GM19328 (cell line): ENCODE data around the gene FAF2.

ENCODE experiments used
- ATAC-seq: cut with Tn5 transposase; IDR thresholded peaks from one replicate; pipeline ENCODE4 v1.9.1; 2021; ENCODE audit warnings: mild to moderate bottlenecking, moderate library complexity; ENCODE audit not compliant: unreplicated experiment

FAF2 gene

DNA sequence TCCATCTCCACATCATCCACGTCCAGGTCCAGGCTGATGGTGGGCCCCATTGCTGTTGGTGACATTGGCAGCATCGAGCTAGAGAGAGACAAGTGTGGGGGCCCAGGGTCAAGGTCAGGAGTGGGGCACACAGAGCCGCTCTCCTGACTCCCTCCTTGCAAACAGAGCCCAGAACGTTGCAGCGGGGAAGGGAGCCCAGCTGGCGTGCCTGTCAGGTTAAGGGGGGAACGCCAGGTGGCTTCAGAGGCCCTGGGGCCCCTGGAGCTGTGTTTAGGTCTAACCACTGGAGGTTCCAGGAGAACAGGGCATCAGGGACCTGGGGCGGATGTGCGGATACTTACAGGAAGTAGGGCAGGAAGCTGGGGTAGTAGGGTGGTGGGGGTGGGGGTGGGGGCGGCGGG, 81.6 kb downstream of the FAF2 start:
- ATAC-seq: no peak

GRCh38 chr5:176530393-176530982, 82.3 kb downstream of the FAF2 start:
- ATAC-seq: no peak

GRCh38 chr5:176530983-176531901, 83.1 kb downstream of the FAF2 start:
- ATAC-seq: no peak

DNA sequence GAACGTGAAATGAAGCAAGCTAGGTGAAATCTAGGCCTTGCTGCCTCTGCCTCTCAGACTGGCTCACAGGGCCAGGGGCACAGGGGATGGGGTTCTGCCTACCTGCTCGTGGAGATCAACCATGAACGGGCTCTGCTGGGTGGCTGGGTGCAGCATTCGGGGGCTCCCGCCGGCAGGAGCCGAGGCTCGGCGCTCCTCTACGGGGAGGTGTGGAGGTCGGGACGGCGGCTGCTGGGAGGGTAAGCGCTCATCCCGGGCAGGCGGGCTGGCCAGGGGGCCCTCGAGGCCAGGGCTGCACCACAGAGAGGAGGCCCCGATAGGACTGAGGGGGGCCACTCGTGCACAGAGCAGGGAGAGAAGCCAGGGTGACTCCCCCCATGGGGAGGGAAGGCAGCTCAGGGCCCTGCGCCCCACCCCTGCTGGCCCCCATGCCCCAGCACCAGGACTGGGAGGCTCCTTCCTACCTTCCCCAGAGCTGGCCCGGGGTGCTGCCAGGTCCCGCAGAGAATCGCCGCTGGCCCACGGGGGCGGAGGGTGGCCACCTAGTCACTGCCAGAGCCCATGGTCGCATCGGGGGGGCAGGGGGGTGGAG, 83.8 kb downstream of the FAF2 start:
- no peak for ATAC-seq

- ATAC-seq: no peak
These were observed 84.6 kb downstream of the FAF2 start for GRCh38 chr5:176532795-176533194.

DNA sequence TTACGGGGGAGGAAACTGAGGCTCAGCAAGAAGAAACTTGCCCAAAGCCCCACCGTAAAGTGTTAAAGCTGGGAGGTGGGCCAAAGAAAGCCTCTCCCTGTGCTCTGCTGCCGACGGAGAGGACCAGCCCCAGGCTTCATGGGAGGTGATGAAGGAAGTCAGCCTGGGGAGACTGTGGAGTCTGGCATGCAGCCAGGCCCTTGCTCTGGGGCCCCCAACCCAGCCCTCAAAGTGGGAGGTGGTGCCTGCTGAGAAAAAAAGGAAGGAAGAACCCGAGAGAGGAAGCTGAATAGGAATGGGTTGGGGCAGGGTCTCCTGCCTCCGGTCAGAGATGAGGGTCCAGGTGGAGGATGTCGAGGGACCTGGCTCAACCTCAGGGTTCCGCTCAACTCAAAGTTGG, 85.2 kb downstream of the FAF2 start:
- ATAC-seq: no peak

DNA sequence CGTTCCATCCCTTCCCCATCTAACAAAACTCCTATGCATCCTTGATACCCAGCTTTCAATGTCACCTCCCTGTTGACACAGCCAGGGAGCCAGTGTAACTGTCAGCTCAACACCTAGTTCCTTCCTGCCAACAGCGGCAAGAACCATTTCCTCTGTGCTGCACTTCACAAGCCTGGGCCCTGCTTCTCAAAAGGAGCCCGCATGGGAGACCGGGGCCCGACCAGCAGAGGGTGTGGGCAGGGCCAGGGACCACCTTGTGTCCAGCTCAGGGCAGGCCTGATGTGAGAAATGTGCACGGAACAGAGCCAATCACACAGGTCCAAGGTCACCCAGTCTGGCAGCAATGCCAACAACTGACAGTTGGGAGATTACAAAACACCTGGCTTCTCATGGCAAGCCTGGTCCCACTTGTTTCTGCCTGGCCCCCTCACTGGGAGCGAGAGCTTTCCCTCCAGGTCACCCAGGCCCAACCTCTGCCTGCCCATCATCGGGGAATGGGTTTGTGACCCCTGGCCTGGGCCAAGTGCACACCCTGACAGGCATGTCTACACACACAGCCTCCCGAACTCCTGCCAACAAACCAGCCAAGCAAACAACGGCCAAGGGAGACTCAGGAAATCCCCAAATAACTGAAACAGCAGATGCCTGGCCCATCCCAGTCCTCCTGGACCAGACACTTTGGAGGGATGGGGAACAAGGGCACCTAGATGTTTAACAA, 85.9 kb downstream of the FAF2 start:
- no peak for ATAC-seq

DNA sequence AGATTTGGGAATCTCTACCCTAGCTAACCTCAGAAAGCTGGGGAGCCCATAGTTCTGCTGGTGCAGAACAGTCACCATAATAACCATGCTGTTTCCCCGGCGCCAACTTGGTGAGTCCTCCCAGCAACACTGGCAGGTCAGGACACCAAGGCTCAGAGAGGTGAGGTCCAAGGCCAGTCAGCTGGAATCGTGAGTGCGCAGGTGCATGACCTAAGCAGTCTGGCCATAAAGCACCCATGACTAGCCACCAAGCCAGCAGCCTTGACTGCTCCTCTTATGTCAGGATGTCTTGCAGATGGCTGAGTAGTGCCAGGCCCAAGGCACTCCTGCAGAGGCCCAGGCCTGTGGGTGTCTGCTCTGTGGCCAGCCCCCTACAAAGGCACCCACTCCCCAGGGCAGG, 86.5 kb downstream of the FAF2 start:
- ATAC-seq: no peak

GRCh38 chr5:176535101-176535663, 87.0 kb downstream of the FAF2 start:
- no peak for ATAC-seq

DNA sequence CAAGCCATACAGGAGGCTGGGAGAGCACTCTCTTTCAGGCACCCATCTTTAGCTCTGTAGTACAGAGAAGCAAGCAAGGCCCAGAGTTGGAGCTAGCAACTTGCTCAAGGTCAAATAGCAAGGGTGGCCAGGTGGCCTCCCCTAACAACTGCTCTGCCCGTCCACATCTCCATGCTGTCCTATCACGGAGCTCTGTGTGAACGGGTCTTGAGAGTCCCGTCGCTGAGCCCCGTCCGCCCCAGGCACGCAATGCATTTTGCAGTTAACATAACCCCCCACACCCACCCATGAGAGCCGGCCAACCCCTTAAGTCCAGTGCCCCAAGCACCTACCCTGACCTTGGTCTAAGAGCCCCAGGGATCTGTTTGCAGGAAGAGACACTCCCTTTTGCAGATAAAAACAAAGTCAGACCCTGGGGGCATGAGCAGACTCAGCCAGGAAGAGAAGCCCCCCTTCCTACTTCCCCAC, 87.5 kb downstream of the FAF2 start:
- no peak for ATAC-seq

DNA sequence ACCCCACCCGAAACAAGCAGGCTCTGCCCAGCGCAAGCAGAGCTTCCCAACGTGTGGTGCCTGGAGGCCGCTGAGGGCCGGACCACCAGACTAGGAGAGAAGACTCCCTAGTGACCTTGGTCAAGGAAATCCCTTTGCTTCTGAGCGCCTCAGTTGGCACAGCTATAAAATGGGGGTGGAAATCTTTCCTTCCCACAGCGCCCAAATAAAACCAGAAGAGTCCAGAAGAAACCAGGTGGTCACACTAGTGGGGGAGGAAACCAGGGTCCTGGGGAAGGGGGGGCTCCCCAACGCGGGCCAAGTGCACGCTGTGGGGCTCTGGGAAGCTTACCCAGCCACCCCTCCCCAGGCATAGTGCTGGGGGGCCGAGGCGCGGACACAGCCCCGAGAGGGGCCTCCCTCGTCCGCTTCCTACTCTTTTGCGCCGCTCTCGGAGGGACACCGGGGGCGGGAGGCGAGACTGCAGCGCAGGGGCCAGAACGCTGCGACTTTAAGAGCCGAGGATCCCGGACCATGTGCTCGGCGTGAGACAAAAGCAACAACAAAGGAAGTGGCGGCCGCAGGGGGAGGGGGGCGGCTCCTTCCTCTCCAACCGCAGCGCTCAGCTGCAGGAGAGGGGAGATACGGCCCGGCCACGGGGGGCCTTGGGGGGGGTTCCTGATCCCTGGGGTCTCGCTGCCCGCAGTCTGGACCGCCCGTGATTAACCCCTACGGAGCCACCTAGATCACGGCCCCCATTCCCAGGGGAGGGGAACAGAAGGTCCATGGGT, 88.1 kb downstream of the FAF2 start:
- no peak for ATAC-seq

- ATAC-seq: peak; percentile 52
These were observed 88.8 kb downstream of the FAF2 start, which contains the start of gene RNF44 for GRCh38 chr5:176536902-176537553. RNF44 (minus strand) TSS chr5:176537402; CDS start chr5:176532472, 4,930 bp downstream.

DNA sequence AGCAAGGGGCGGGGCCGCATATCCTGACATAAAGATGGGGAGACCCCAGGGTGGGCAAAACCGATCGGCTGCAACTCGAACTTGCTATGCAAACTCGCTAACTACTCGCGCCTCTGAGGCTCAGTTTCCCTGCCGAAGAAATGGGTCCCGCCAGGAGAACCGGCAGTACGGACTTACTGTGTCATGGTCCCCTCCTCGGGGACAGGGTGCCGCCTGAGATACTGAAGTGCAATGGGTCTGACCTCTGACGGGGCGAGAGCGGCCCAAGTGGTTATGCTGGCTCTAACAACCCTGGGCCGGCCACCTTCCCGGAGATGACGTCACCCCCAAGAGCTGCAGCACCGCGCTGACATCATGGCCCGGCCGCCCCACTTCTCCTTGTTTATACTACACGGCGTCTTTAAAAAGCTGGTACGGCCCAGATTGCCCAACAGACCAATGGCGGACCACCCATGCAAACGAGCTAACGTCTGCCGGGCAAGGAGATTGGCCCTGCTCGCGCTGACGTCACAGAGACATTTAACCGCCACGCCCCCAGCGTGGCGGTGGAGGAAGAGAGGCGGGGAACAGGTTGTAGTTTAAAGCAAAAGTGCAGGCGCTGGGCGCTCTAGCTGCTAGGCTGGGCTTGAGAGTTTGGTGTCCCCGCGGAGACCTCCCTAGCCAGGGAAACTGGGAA, 89.5 kb downstream of the FAF2 start:
- ATAC-seq: peak; percentile 69

- no peak for ATAC-seq
These were observed 90.2 kb downstream of the FAF2 start for GRCh38 chr5:176538230-176538988.

GRCh38 chr5:176538989-176539384, 90.8 kb downstream of the FAF2 start:
- ATAC-seq: no peak

DNA sequence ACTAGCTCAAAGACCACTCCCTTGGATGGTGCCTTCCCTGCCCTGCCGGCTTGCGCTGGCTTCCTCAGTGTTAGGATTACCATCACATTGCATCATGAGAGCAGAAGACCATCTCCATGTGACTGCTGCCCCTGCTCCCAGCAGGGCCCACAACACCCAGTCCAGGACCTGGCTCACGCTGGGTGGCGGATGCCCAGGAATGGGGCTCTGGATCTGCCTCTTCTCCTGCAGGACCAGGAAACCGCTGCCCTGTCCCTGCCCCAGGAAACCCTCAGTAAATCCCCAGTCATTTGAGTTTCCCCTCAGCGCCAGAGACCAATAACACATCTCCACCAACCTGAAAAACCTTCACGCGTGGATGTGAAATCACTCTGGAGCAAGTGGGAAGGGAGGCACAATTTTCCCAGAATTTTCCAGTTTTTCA, 92.3 kb downstream of the FAF2 start:
- ATAC-seq: no peak

- no peak for ATAC-seq
These were observed 92.8 kb downstream of the FAF2 start for GRCh38 chr5:176540956-176541337.
